SK-N-SH treated with all-trans-retinoic acid at 6 μM for 48 hours (cell line): ENCODE data around the gene SMYD5.
"Not testable (repeated sequence)": the region's sequence is repeated elsewhere in the genome, so short reads cannot be mapped to it uniquely, and the experiment has no call there.

ENCODE experiments used
- ATAC-seq: fragments of 200-7000 bp; cut with Tn5 transposase; 3 replicates; pipeline ENCODE4 v1.9.1; 2020; ENCODE audit warnings: mild to moderate bottlenecking, moderate library complexity
- ARNTL ChIP-seq: fragments of 450-650 bp; formaldehyde crosslinking; IDR thresholded peaks from 2 replicates; pipeline ENCODE4 v1.5.0; 2020; ENCODE audit warnings: low read depth, mild to moderate bottlenecking, moderate library complexity, borderline replicate concordance
- BACH2 ChIP-seq: fragments of 250-450 bp; sonication (Bioruptor Pico); IDR thresholded peaks from 2 replicates; pipeline ENCODE4 v1.9.0; 2021; ENCODE audit warnings: mild to moderate bottlenecking, borderline replicate concordance
- CSDC2 ChIP-seq: fragments of 250-450 bp; sonication (Bioruptor Pico); IDR thresholded peaks from 2 replicates; pipeline ENCODE4 v1.5.0; 2020; ENCODE audit warnings: mild to moderate bottlenecking, moderate library complexity
- GLIS3 ChIP-seq: fragments of 250-450 bp; sonication (Bioruptor Pico); IDR thresholded peaks from 2 replicates; pipeline ENCODE4 v1.5.0; 2020; ENCODE audit warnings: mild to moderate bottlenecking, moderate library complexity
- ISL1 ChIP-seq: fragments of 250-450 bp; sonication (Bioruptor Pico); IDR thresholded peaks from 2 replicates; pipeline ENCODE4 v2.1.2; 2022; ENCODE audit warnings: mild to moderate bottlenecking, moderate library complexity
- OSR1 ChIP-seq: fragments of 250-450 bp; sonication (Bioruptor Pico); IDR thresholded peaks from 2 replicates; pipeline ENCODE4 v1.8.0; 2022; ENCODE audit warnings: moderate library complexity, mild to moderate bottlenecking, inconsistent platforms
- PPARA ChIP-seq: fragments of 250-450 bp; sonication (Bioruptor Pico); IDR thresholded peaks from 2 replicates; pipeline ENCODE4 v1.5.0; 2020; ENCODE audit warnings: mild to moderate bottlenecking, borderline replicate concordance
- RARB ChIP-seq: fragments of 250-450 bp; sonication (Bioruptor Pico); IDR thresholded peaks from 2 replicates; pipeline ENCODE4 v1.8.0; 2021; ENCODE audit warnings: mild to moderate bottlenecking, moderate library complexity
- SNAI2 ChIP-seq: fragments of 250-450 bp; sonication (Bioruptor Pico); IDR thresholded peaks from 2 replicates; pipeline ENCODE4 v1.5.0; 2020; ENCODE audit warnings: mild to moderate bottlenecking, moderate library complexity
- TCF4 ChIP-seq: fragments of 250-450 bp; sonication (Bioruptor Pico); IDR thresholded peaks from 2 replicates; pipeline ENCODE4 v1.8.0; 2021; ENCODE audit warnings: mild to moderate bottlenecking, moderate library complexity, borderline replicate concordance
- TOX ChIP-seq: fragments of 250-450 bp; sonication (Bioruptor Pico); IDR thresholded peaks from 2 replicates; pipeline ENCODE4 v1.8.0; 2021; ENCODE audit warnings: mild to moderate bottlenecking, moderate library complexity, borderline replicate concordance
- TSHZ2 ChIP-seq: fragments of 250-450 bp; sonication (Bioruptor Pico); IDR thresholded peaks from 2 replicates; pipeline ENCODE4 v1.5.0; 2020; ENCODE audit warnings: mild to moderate bottlenecking, moderate library complexity
- ZC3H10 ChIP-seq: fragments of 250-450 bp; sonication (Bioruptor Pico); IDR thresholded peaks from 2 replicates; pipeline ENCODE4 v1.5.1; 2021; ENCODE audit warnings: mild to moderate bottlenecking, moderate library complexity
- ZFP3 ChIP-seq: fragments of 250-450 bp; sonication (Bioruptor Pico); IDR thresholded peaks from 2 replicates; pipeline ENCODE4 v1.5.0; 2020; ENCODE audit warnings: mild to moderate bottlenecking, moderate library complexity
- ZFP30 ChIP-seq: fragments of 450-650 bp; formaldehyde crosslinking; IDR thresholded peaks from 2 replicates; pipeline ENCODE4 v1.5.0; 2022; ENCODE audit warnings: mild to moderate bottlenecking, moderate library complexity
- ZNF70 ChIP-seq: fragments of 450-650 bp; formaldehyde crosslinking; IDR thresholded peaks from 2 replicates; pipeline ENCODE4 v1.5.0; 2020; ENCODE audit warnings: mild to moderate bottlenecking, moderate library complexity
- ZNF8 ChIP-seq: fragments of 450-650 bp; formaldehyde crosslinking; IDR thresholded peaks from 2 replicates; pipeline ENCODE4 v1.5.0; 2020; ENCODE audit warnings: mild to moderate bottlenecking, moderate library complexity
- TF ChIP-seq, protein P1 (sequence below): fragments of 250-450 bp; sonication (Bioruptor Pico); IDR thresholded peaks from 2 replicates; pipeline ENCODE4 v1.8.0; 2020; ENCODE audit warnings: mild to moderate bottlenecking, moderate library complexity, borderline replicate concordance
- TF ChIP-seq, protein P2 (sequence below): fragments of 250-450 bp; sonication (Bioruptor Pico); IDR thresholded peaks from 2 replicates; pipeline ENCODE4 v1.5.1; 2021; ENCODE audit warnings: mild to moderate bottlenecking, moderate library complexity

SMYD5 gene

GRCh38 chr2:73214120-73215035 is at the start of gene SMYD5:
Gene SMYD5, plus strand, starts transcription at chr2:73214245. Its CDS starts 22 bp downstream, at chr2:73214267.
- TF ChIP-seq GLIS3 (no peak), TSHZ2 (CRISPR knock-in tag) (peak; percentile 50; the same call in 1 of the 2 replicates), ZNF8 (CRISPR knock-in tag) (no peak), PPARA (CRISPR knock-in tag) (no peak), RARB (CRISPR knock-in tag) (no peak), SNAI2 (no peak), BACH2 (CRISPR knock-in tag) (no peak)
- TF ChIP-seq, all 23 proteins: peak for 1
- ATAC-seq: peak; percentile 80

DNA sequence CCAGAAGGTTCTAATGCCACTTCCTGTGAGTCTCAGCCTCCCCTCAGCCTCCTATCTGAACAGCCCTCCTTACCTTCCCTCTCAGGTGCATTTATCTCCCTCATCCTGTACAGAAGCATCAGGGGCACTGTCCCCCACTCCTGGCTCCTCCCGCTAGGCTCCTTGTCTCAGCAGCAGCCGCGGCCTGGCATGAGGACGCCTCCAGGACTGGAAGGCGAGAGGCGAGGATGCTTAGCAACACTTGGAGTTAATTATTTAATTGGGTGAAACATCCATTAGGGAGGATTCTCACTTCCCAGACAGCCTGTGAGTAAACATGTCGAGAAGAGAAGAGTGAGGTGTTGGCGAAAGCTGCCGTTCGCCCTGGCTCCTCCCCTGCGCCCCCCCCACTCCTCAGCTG is 48.1 kb upstream of the SMYD5 start:
- not testable (repeated sequence) for ATAC-seq

DNA sequence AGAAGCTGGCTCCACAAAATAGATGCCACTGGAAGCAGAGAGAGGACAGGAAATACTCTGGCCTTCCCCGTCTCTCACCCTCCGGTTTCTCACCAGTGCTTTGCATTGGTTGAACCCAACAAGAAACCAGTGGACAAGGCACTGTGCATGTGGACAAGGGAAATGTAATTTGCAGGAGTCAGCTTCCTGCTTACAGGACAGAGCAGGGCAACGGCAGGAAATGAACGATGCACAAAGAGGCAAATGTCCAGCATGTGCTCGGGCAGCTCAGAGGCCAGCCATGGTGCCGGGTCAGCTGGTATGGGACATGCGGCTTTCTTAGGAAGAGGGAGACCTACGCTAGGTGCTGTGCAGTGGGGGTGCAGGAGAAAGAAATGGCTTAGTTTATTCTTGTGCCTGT is 47.2 kb upstream of the SMYD5 start:
- ATAC-seq: not testable (repeated sequence)

DNA sequence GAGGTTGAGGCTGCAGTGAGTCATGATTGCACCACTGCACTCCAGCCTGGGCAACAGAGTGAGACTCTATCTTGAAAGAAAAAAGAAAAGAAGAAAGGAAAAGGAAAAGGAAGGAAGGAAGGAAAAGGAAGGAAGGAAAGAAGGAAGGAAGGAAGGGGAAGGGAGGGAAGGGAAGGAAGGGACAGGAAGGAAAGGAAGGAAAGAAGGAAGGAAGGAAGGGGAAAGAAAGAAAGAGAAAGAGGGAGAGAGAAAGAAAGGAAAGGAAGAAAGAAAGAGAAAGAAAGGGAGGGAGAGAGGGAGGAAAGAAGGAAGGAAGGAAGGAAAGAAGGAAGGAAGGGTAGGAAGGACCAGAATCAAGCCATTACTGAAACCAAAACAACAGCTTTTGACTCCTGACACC is 45.7 kb upstream of the SMYD5 start:
- not testable (repeated sequence) for ATAC-seq

- ATAC-seq: not testable (repeated sequence)
These were observed 43.7 kb upstream of the SMYD5 start for GRCh38 chr2:73170341-73170740.

GRCh38 chr2:73172963-73173362 is 41.1 kb upstream of the SMYD5 start:
- TF ChIP-seq TCF4 (CRISPR knock-in tag) (no peak), CSDC2 (CRISPR knock-in tag) (no peak), ZNF70 (CRISPR knock-in tag) (no peak), SNAI2 (no peak), ZNF8 (CRISPR knock-in tag) (no peak), GLIS3 (no peak), TOX (no peak), ARNTL (CRISPR knock-in tag) (no peak), ZC3H10 (CRISPR knock-in tag) (no peak), ISL1 (no peak), PPARA (CRISPR knock-in tag) (no peak), ZFP30 (no peak), ZFP3 (CRISPR knock-in tag) (no peak), OSR1 (CRISPR knock-in tag) (no peak), TSHZ2 (CRISPR knock-in tag) (no peak)
- TF ChIP-seq, protein P1, sequence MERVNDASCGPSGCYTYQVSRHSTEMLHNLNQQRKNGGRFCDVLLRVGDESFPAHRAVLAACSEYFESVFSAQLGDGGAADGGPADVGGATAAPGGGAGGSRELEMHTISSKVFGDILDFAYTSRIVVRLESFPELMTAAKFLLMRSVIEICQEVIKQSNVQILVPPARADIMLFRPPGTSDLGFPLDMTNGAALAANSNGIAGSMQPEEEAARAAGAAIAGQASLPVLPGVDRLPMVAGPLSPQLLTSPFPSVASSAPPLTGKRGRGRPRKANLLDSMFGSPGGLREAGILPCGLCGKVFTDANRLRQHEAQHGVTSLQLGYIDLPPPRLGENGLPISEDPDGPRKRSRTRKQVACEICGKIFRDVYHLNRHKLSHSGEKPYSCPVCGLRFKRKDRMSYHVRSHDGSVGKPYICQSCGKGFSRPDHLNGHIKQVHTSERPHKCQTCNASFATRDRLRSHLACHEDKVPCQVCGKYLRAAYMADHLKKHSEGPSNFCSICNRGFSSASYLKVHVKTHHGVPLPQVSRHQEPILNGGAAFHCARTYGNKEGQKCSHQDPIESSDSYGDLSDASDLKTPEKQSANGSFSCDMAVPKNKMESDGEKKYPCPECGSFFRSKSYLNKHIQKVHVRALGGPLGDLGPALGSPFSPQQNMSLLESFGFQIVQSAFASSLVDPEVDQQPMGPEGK (CRISPR knock-in tag): no peak
- TF ChIP-seq, protein P2, sequence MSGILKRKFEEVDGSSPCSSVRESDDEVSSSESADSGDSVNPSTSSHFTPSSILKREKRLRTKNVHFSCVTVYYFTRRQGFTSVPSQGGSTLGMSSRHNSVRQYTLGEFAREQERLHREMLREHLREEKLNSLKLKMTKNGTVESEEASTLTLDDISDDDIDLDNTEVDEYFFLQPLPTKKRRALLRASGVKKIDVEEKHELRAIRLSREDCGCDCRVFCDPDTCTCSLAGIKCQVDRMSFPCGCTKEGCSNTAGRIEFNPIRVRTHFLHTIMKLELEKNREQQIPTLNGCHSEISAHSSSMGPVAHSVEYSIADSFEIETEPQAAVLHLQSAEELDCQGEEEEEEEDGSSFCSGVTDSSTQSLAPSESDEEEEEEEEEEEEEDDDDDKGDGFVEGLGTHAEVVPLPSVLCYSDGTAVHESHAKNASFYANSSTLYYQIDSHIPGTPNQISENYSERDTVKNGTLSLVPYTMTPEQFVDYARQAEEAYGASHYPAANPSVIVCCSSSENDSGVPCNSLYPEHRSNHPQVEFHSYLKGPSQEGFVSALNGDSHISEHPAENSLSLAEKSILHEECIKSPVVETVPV (CRISPR knock-in tag): no peak
- no peak for ATAC-seq
